Cardiac muscle cell (in vitro differentiated cells and primary cell): ENCODE data around the gene SLC27A4. TPM values are rescaled to one million over a fixed set of nuclear protein-coding genes. Genes with fewer than 3 reads are reported as not detected.
A peak's percentile ranks its signal among the peaks of the same experiment; 100 is the strongest.

Experiments
- DNase-seq, 2 donors: peaks; one replicate each; pipeline versions ENCODE4 v3.0.0 to v3.0.0-alpha.2; 2010 to 2017; ENCODE audit warnings: low read depth in 1 of 2, low spot score in 1 of 2
- H3K27ac ChIP-seq: fragments of 200-600 bp; sonication (generic); 2 replicates; pipeline ENCODE4 v1.5.1; 2016
- H3K27me3 ChIP-seq: fragments of 200-600 bp; sonication (generic); 2 replicates; pipeline ENCODE4 v1.6.0; 2016; ENCODE audit warnings: control low read depth
- H3K36me3 ChIP-seq: fragments of 200-600 bp; sonication (generic); 2 replicates; pipeline ENCODE4 v1.5.1; 2016; ENCODE audit warnings: control low read depth
- H3K4me1 ChIP-seq: fragments of 200-600 bp; sonication (generic); 2 replicates; pipeline ENCODE4 v1.8.1; 2017; ENCODE audit warnings: low read depth, mild to moderate bottlenecking, mixed run types
- H3K4me3 ChIP-seq: fragments of 200-600 bp; sonication (generic); 2 replicates; pipeline ENCODE4 v1.5.1; 2016; ENCODE audit warnings: mild to moderate bottlenecking
- H3K9me3 ChIP-seq: fragments of 200-600 bp; sonication (generic); 2 replicates; pipeline ENCODE4 v1.5.1; 2017; ENCODE audit warnings: low read depth, mild to moderate bottlenecking, control low read depth
- CTCF ChIP-seq: IDR thresholded peaks from 2 replicates; pipeline ENCODE4 v1.5.1; 2012; ENCODE audit warnings: low read depth, mild to moderate bottlenecking, low read length
- polyA plus RNA-seq: library from polyadenylated mRNA; unstranded; fragments of >200 nt; fragmentation: Nextera tagmentation; extraction: Ambion mirVana; gene quantifications from 2 replicates; pipeline ENCODE4 v1.2.1, GENCODE V29; 2016
- total RNA-seq: library from RNA; depleted of rRNA; stranded (reverse); fragments of >200 nt; gene quantifications from 2 replicates; pipeline ENCODE4 v1.2.3, GENCODE V29; 2016

SLC27A4 gene
- total and polyA plus RNA-seq, 2 experiments from 2014 or later = 16.9 to 17.8 TPM

- H3K27me3 ChIP-seq = peaks cover 63% of the 10 kb centered on the region
- H3K4me1 ChIP-seq = peaks cover 24% of the 10 kb centered on the region
- no peak for TF ChIP-seq CTCF
- H3K36me3 ChIP-seq = peaks cover 13% of the 10 kb centered on the region
- H3K9me3 ChIP-seq = no peaks in the 10 kb centered on the region
- no peak overlapping the region for H3K27ac ChIP-seq
- H3K4me3 ChIP-seq = no peak overlapping the region
- no peak for DNase-seq
Observed at GRCh38 chr9:128390813-128391711, 50.7 kb downstream of the SLC27A4 start.

GRCh38 chr9:128391956-128392301 is 51.6 kb downstream of the SLC27A4 start:
- no peak overlapping the region for H3K4me3 ChIP-seq
- H3K9me3 ChIP-seq = no peaks in the 10 kb centered on the region
- peaks cover 72% of the 10 kb centered on the region for H3K27me3 ChIP-seq
- H3K27ac ChIP-seq = no peak overlapping the region
- H3K36me3 ChIP-seq = peaks cover 13% of the 10 kb centered on the region
- no peak for TF ChIP-seq CTCF
- H3K4me1 ChIP-seq = peaks cover 24% of the 10 kb centered on the region
- DNase-seq = no peak

- Histone ChIP-seq H3K4me3 (peak overlapping the region; percentile 11), H3K36me3 (peaks cover 10% of the 10 kb centered on the region), H3K27me3 (peaks cover 78% of the 10 kb centered on the region), H3K27ac (no peak overlapping the region), H3K4me1 (peaks cover 24% of the 10 kb centered on the region), H3K9me3 (no peaks in the 10 kb centered on the region)
- no peak for TF ChIP-seq CTCF
- DNase-seq = peak in 1 of 2 donors; percentile 28
Observed at GRCh38 chr9:128392302-128393144, 52.2 kb downstream of the SLC27A4 start.

GRCh38 chr9:128393145-128393775 is 52.9 kb downstream of the SLC27A4 start:
- H3K4me1 ChIP-seq = peaks cover 24% of the 10 kb centered on the region
- TF ChIP-seq CTCF = no peak
- H3K27ac ChIP-seq = no peak overlapping the region
- peaks cover 85% of the 10 kb centered on the region for H3K27me3 ChIP-seq
- peaks cover 7% of the 10 kb centered on the region for H3K36me3 ChIP-seq
- no peaks in the 10 kb centered on the region for H3K9me3 ChIP-seq
- peak in 1 of 2 donors; percentile 73 for DNase-seq
- peak overlapping the region; percentile 11 for H3K4me3 ChIP-seq

- DNase-seq = no peak
- Histone ChIP-seq H3K36me3 (peaks cover under 1% of the 10 kb centered on the region), H3K27ac (no peak overlapping the region), H3K27me3 (peaks cover 92% of the 10 kb centered on the region), H3K9me3 (no peaks in the 10 kb centered on the region), H3K4me1 (peaks cover 24% of the 10 kb centered on the region), H3K4me3 (no peak overlapping the region)
- TF ChIP-seq CTCF = no peak
Observed at GRCh38 chr9:128393970-128394369, 53.6 kb downstream of the SLC27A4 start.
